ENCODE data around the gene SLC36A3. TPM values are rescaled to one million over a fixed set of nuclear protein-coding genes. Genes with fewer than 3 reads are reported as not detected.

The SLC36A3 gene
- total and polyA plus RNA-seq, 7 donors: not detected

DNA sequence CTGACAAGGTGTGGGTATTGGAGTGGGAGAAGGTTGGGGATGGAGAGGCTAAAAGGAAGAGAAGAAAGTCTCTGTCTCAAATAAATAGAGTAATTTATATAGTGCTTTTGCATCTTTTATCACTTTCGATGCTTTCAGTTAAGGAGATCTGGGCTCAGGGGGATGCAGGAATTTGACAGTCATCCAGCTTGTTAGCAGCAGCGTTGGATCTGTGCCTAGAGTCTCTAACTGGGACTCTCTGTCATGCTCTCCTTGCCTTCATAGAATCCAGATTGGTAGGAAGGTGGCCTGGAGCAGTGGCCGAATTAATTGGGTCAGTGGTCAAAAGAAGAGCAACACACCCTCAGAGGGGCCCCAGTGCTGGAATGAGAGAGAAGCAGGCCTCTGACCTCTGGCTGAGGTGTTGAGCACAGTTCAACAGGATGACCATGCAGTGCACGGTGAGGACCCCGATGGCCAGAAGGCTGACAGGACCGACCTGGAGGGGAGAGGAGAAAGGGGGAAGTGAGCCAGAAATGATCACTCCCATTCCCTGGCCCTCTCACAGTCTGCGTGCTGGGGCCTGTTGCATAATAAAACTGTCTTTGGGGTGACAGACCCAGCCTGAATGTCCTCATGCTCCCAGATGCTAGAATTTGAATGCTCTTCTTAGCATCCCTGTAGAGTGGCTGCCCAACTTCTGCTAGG is 7.6 kb downstream of the SLC36A3 start:
- Histone ChIP-seq H3K4me1 (no peaks in the 10 kb centered on the region), H3K4me3 (no peak overlapping the region), H3K27ac (no peak overlapping the region), H3K27me3 (no peaks in the 10 kb centered on the region), H3K36me3 (no peaks in the 10 kb centered on the region), H3K9me3 (no peaks in the 10 kb centered on the region)
- no peak for TF ChIP-seq POLR2A (IDR thresholded peaks at IDR 0.05)
- no peak for TF ChIP-seq CTCF (IDR thresholded peaks at IDR 0.05)
- TF ChIP-seq EP300 (IDR thresholded peaks at IDR 0.05): no peak
- no peak for TF ChIP-seq POLR2AphosphoS5 (IDR thresholded peaks at IDR 0.05)
- no peak for DNase-seq
- 58 to 69% methylated on average over 7 of the region's 7 CpGs for WGBS, 2 donors
- intact Hi-C loops (cut with DNase I): no loop called here

GRCh38 chr5:151295138-151295537 is 8.4 kb downstream of the SLC36A3 start:
- intact Hi-C loops (cut with DNase I): no loop called here
- Histone ChIP-seq H3K4me1 (no peaks in the 10 kb centered on the region), H3K36me3 (no peaks in the 10 kb centered on the region), H3K9me3 (no peaks in the 10 kb centered on the region), H3K27me3 (no peaks in the 10 kb centered on the region), H3K27ac (no peak overlapping the region), H3K4me3 (no peak overlapping the region)
- no peak for TF ChIP-seq CTCF (IDR thresholded peaks at IDR 0.05)
- TF ChIP-seq EP300 (IDR thresholded peaks at IDR 0.05): no peak
- no peak for TF ChIP-seq POLR2AphosphoS5 (IDR thresholded peaks at IDR 0.05)
- TF ChIP-seq POLR2A (IDR thresholded peaks at IDR 0.05): no peak
- 11 to 69% methylated on average over 5 of the region's 5 CpGs for WGBS, 2 donors
- no peak for DNase-seq

GRCh38 chr5:151293624-151294023 is 9.9 kb downstream of the SLC36A3 start:
- Histone ChIP-seq H3K36me3 (no peaks in the 10 kb centered on the region), H3K9me3 (no peaks in the 10 kb centered on the region), H3K4me3 (no peak overlapping the region), H3K4me1 (no peaks in the 10 kb centered on the region), H3K27ac (no peak overlapping the region), H3K27me3 (no peaks in the 10 kb centered on the region)
- intact Hi-C loops (cut with DNase I): no loop called here
- 53 to 63% methylated on average over 4 of the region's 4 CpGs for WGBS, 2 donors
- no peak for DNase-seq
- TF ChIP-seq EP300 (IDR thresholded peaks at IDR 0.05) (no peak), CTCF (IDR thresholded peaks at IDR 0.05) (no peak), POLR2A (IDR thresholded peaks at IDR 0.05) (no peak)

DNA sequence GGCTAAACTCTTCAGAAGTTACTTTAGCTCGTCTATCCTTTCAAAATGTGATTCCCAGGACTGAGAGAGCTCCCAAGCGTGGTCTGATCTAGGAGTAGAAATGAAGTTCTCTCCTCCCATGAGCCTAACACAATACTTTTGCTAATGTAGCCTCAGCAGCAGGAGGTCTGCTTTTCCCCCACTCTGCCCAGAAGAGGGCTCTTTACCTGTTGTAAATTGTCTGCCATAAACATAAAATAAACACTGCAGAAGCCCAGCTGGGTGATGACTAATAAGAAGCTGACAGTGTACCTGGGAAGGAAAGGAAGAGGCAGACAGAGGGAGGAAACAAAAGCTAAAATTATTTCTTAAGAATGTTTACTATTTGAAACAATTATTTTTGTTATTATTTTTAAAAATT is 15.4 kb downstream of the SLC36A3 start:
- TF ChIP-seq EP300 (IDR thresholded peaks at IDR 0.05): no peak
- TF ChIP-seq POLR2AphosphoS5 (IDR thresholded peaks at IDR 0.05): no peak
- no peak for TF ChIP-seq POLR2A (IDR thresholded peaks at IDR 0.05)
- no peak for TF ChIP-seq CTCF (IDR thresholded peaks at IDR 0.05)
- no peak overlapping the region for H3K4me3 ChIP-seq
- no peak for DNase-seq
- no peaks in the 10 kb centered on the region for H3K36me3 ChIP-seq
- no peaks in the 10 kb centered on the region for H3K4me1 ChIP-seq
- no peak overlapping the region for H3K27ac ChIP-seq
- no peaks in the 10 kb centered on the region for H3K27me3 ChIP-seq
- H3K9me3 ChIP-seq: no peaks in the 10 kb centered on the region
- intact Hi-C loops (cut with DNase I): no loop called here
- 47 to 58% methylated on average over 2 of the region's 2 CpGs for WGBS, 2 donors

DNA sequence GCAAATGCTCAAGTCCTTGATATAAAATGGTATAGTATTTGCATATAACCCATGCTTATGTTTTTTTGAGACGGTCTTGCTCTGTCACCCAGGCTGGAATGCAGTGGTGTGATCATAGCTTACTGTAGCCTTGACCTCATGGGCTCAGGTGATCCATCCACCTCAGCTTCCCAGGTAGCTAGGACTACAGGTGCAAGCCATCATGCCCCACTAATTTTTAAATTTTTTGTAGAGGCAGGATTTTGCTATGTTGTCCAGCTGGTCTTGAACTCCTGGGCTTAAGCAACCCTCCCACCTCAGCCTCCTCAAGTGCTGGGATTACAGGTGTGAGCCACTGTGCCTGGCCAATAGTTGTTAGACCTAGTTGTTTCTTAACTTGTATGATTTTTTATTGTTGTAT is 17.3 kb downstream of the SLC36A3 start:
- intact Hi-C loops (cut with DNase I): no loop called here
- no peak for TF ChIP-seq POLR2A (IDR thresholded peaks at IDR 0.05)
- TF ChIP-seq POLR2AphosphoS5 (IDR thresholded peaks at IDR 0.05): no peak
- TF ChIP-seq CTCF (IDR thresholded peaks at IDR 0.05): no peak
- no peak for TF ChIP-seq EP300 (IDR thresholded peaks at IDR 0.05)
- Histone ChIP-seq H3K4me3 (no peak overlapping the region), H3K36me3 (no peaks in the 10 kb centered on the region), H3K27me3 (no peaks in the 10 kb centered on the region), H3K9me3 (no peaks in the 10 kb centered on the region), H3K27ac (no peak overlapping the region), H3K4me1 (no peaks in the 10 kb centered on the region)
- DNase-seq: no peak
- WGBS, 2 donors: 84 to 87% methylated on average over 1 of the region's 1 CpG
